ENCODE results near the gene LYZL6. TPM values are rescaled to one million over a fixed set of nuclear protein-coding genes. Genes with fewer than 3 reads are reported as not detected.

The LYZL6 gene
- total and polyA plus RNA-seq, 10 donors, result not detected

GRCh38 chr17:35972535-35972934 is 29.0 kb upstream of the LYZL6 start:
- DNase-seq, result no peak
- Histone ChIP-seq H3K27ac (no peak overlapping the region), H3K27me3 (replicated peaks in 1 of 7) (peaks cover 0 to 7% (median 0%) of the 10 kb centered on the region in 7 donors), H3K36me3 (no peaks in the 10 kb centered on the region), H3K4me1 (peaks cover 6 to 51% (median 27%) of the 10 kb centered on the region in 6 donors), H3K4me3 (no peak overlapping the region), H3K9me3 (no peaks in the 10 kb centered on the region)
- intact Hi-C loops (cut with DNase I; ENCODE audit: low total_unique reads), result loop anchor here (5.0 to 10.0 kb wide), 2 partner anchors 175 to 512 kb away; partner anchors contain the start of gene ZNHIT3
- 88 to 96% (median 89%) methylated on average over 6 of the region's 6 CpGs for WGBS, 5 donors
- TF ChIP-seq CTCF (IDR thresholded peaks at IDR 0.05 in 8 of 11, conservative IDR thresholded peaks at IDR 0.05 in 3 of 11), result no peak
- no peak for TF ChIP-seq POLR2A (IDR thresholded peaks at IDR 0.05)
- TF ChIP-seq POLR2AphosphoS5 (IDR thresholded peaks at IDR 0.05), result no peak

GRCh38 chr17:35972066-35972465 is 28.6 kb upstream of the LYZL6 start:
- Histone ChIP-seq H3K4me3 (no peak overlapping the region), H3K4me1 (peaks cover 6 to 47% (median 27%) of the 10 kb centered on the region in 6 donors), H3K36me3 (no peaks in the 10 kb centered on the region), H3K27me3 (replicated peaks in 1 of 7) (peaks cover 0 to 7% (median 0%) of the 10 kb centered on the region in 7 donors), H3K9me3 (no peaks in the 10 kb centered on the region), H3K27ac (peak overlapping the region in 1 of 8 donors; percentile 4)
- intact Hi-C loops (cut with DNase I; ENCODE audit: low total_unique reads), result loop anchor here (5.0 to 10.0 kb wide), 2 partner anchors 175 to 513 kb away; partner anchors contain the start of gene ZNHIT3
- 83 to 98% (median 92%) methylated on average over 1 of the region's 1 CpG for WGBS, 5 donors
- no peak for DNase-seq
- TF ChIP-seq POLR2A (IDR thresholded peaks at IDR 0.05) (no peak), CTCF (IDR thresholded peaks at IDR 0.05 in 8 of 11, conservative IDR thresholded peaks at IDR 0.05 in 3 of 11) (no peak), POLR2AphosphoS5 (IDR thresholded peaks at IDR 0.05) (no peak)

- Histone ChIP-seq H3K27me3 (replicated peaks in 1 of 7) (peaks cover 0 to 7% (median 0%) of the 10 kb centered on the region in 7 donors), H3K9me3 (no peaks in the 10 kb centered on the region), H3K27ac (no peak overlapping the region), H3K4me1 (peaks cover 6 to 30% (median 16%) of the 10 kb centered on the region in 6 donors), H3K36me3 (no peaks in the 10 kb centered on the region), H3K4me3 (no peak overlapping the region)
- intact Hi-C loops (cut with DNase I; ENCODE audit: low total_unique reads), result loop anchor here (5.0 to 10.0 kb wide), 2 partner anchors 178 to 515 kb away; partner anchors contain the start of gene ZNHIT3
- DNase-seq, result peak; percentile 84
- no peak for TF ChIP-seq POLR2AphosphoS5 (IDR thresholded peaks at IDR 0.05)
- TF ChIP-seq CTCF (IDR thresholded peaks at IDR 0.05 in 8 of 11, conservative IDR thresholded peaks at IDR 0.05 in 3 of 11), result peak; percentile 73 to 93 (median 86)
- 40 to 48% (median 40%) methylated on average over 8 of the region's 8 CpGs for WGBS, 5 donors
These were observed 26.3 kb upstream of the LYZL6 start for GRCh38 chr17:35969558-35970380.

GRCh38 chr17:35968520-35969054 is 25.1 kb upstream of the LYZL6 start:
- 77 to 88% (median 82%) methylated on average over 10 of the region's 10 CpGs for WGBS, 5 donors
- DNase-seq, result no peak
- peaks cover 6 to 28% (median 12%) of the 10 kb centered on the region in 6 donors for H3K4me1 ChIP-seq
- no peak for TF ChIP-seq POLR2AphosphoS5 (IDR thresholded peaks at IDR 0.05)
- no peak for TF ChIP-seq POLR2A (IDR thresholded peaks at IDR 0.05)
- no peak for TF ChIP-seq CTCF (IDR thresholded peaks at IDR 0.05 in 8 of 11, conservative IDR thresholded peaks at IDR 0.05 in 3 of 11)
- H3K27me3 ChIP-seq (replicated peaks in 1 of 7), result peaks cover 0 to 7% (median 0%) of the 10 kb centered on the region in 7 donors
- intact Hi-C loops (cut with DNase I; ENCODE audit: low total_unique reads), result no loop called here
- no peak overlapping the region for H3K27ac ChIP-seq
- H3K36me3 ChIP-seq, result no peaks in the 10 kb centered on the region
- H3K9me3 ChIP-seq, result no peaks in the 10 kb centered on the region
- H3K4me3 ChIP-seq, result no peak overlapping the region
